ENCODE results near the gene AKNAD1. TPM values are rescaled to one million over a fixed set of nuclear protein-coding genes. Genes with fewer than 3 reads are reported as not detected.
A peak's percentile ranks its signal among the peaks of the same experiment; 100 is the strongest.

Gene AKNAD1
- polyA plus RNA-seq, 4 donors = 0.08 TPM; not detected in 3

DNA sequence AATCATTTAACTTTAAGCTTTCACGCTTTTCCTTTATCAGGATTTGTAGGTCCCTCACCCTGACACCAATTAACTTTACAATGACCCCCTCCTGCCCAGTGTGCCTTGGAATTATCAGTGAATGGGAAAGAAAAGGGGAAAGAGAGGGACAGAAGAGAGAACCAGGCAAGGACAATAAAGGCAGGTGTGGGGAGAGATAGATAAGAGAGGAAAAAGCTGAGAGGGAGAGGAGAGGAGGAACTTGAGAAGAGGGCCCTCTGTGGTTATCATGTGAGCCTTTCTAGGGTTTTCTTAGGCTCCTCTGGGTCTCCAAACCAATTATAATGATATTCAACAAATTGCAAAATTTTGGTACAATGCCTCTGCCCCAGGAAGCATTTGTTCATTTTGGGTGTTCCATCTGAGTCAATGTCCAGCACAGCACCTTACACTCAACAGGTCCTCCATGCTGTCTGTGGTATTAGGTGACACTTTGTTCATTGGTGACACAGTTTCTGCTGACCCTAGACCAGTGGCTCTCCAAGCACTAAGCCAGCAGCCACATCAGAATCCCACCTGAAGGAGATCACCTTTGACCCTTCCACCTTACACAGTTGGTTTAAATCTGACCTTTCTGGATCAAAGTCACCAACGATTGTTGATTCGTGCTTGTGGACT, 14.2 kb downstream of the AKNAD1 start:
- DNase-seq (ENCODE audit: low read depth in 4 of 4, low spot score in 3 of 4) = no peak

DNA sequence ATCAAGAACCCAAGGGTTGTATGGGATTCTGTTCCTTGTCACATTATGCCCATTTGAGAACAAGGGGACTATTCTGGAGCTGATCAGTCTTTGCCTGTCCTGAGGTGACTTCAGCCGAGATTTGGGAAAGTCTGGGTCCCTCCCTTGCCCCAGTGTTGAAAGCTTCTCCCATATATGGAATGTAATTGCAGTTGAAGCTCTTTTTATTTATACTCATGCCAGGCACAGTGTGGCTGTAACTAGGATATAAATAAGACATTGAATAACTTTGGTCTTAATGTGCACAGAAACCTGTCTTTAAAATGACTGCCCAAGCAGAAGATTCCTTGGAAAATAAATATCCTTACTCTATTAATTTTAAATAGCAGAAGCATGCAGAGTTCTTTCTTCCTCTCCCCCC, 15.2 kb downstream of the AKNAD1 start:
- DNase-seq (ENCODE audit: low read depth in 4 of 4, low spot score in 3 of 4) = no peak

GRCh38 chr1:108832929-108833328, 24.0 kb downstream of the AKNAD1 start:
- no peak for DNase-seq (ENCODE audit: low read depth in 4 of 4, low spot score in 3 of 4)

DNA sequence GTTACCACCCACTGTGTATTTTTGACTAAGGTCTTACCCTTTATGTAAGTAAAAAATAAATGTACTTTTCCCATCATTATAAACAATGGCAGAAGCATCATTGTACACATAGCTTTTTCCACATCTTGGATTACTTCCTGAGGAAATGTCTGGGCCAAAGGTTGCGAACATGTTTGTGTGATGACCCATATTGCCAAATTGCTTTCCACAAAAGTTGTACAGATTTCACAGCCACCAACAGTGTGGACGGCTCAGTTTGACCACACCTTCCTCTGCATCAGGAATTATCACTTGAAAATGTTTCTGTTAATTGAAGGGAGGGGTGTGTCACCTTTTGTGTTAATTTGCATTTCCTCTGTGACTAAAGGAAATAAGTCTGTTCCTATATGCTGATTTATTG, 25.7 kb downstream of the AKNAD1 start:
- no peak for DNase-seq (ENCODE audit: low read depth in 4 of 4, low spot score in 3 of 4)

DNA sequence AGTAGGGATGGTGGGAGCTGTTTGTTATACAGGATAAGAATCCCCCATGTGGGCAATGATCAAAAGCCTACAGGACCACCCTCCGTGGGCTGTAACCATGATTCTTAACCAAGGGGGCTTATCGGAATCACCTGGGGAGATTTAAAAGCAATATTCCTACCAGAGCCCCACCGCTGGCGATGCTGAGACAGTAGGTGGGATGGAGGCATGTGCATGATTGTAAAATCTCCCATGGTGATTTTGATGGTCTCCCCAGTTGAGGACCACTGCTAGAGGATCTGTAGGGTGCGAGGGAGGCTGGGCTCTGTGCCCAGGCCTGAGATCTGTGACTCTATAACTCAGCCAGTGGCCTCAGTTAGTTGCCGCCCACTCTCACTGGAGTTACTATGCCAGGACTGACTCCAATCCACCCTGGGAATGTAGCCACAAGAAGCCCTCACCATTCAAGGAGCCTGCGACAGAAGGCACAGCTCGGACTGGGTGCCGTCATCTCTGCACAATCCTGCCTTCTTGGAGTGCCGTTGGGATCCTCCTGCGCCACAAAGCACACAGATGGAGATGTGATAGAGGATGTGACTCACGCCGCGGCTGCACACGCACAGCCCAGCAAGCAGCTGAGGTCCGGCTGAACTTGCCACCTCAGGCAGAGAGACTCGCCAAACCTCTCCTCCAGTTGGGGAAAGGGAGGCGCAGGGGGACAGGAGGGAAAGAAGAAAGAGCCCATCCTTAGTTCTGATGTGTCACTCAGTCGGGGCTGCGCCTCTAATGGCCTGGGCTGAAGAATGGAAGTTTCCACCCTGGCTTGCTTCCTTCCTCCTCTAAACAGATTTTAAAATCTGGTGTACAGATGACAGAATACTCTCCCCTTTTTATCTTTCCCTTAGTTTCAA, 26.5 kb downstream of the AKNAD1 start:
- DNase-seq (ENCODE audit: low read depth in 4 of 4, low spot score in 3 of 4) = no peak

DNA sequence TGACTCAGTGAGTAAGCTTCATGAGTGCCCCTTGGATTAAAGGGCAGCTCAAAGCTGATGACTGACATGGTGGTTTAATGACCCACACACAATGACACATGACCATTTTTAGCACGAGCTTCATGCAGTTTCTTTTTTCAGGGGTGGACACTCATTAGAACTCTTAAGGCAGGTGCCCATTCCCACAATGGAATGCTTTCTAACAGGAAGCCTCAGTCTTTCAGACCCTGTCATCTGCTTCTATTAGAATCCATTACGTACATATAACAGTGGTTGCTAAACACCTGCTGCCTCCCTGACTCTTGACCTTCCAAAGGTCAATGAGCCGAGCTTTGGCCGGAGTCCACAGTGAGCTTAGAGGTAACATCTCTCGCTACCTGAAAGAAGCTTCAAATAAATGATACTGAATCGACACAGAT, 27.4 kb downstream of the AKNAD1 start:
- DNase-seq (ENCODE audit: low read depth in 4 of 4, low spot score in 3 of 4) = no peak

DNA sequence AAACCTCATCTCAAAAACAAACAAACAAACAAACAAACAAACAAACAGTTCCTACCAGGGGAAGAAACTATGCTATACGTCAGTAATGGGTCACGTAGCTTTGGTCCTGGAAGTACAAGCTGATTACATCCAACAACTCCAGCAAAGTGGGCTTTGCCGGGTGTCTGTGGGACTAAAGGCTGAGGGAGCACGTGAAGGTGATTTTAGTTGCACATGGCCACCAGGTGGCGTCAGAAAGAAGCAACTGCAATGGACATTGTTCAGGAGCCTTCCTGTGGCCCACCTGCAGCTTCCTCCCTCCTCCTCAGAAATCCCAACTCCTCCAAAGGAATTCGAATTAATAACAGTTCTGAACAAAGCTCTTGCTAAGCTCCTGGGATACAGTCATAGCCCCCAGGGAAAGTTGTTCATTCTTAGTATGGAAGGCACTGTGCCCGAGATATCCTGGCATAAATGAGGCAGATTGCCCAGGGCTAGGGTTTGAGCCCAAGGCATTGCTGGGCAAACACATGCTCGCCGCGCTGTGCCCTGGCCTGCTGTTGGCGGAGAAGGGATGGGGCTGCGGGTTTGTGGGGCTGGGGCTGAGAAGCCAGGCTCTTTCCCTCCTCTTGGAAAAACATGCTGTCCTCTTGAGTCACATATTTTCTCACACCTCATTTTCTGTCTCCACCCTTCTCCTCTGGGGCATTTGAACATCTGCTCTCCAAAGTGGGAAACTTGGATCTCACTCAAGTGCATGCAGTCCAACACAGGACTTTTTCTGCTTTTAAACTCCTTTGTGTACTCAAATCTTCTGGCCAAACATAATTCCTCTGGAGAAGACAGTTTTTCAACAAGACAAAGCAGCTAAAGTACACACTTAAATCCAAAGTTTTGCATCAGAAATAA, 28.6 kb downstream of the AKNAD1 start:
- DNase-seq (ENCODE audit: low read depth in 4 of 4, low spot score in 3 of 4) = peak; percentile 52 to 69 (median 60)

- DNase-seq (ENCODE audit: low read depth in 4 of 4, low spot score in 3 of 4) = no peak
Measured at GRCh38 chr1:108826081-108826635, 30.7 kb downstream of the AKNAD1 start.

GRCh38 chr1:108824051-108824450, 32.8 kb downstream of the AKNAD1 start:
- no peak for DNase-seq (ENCODE audit: low read depth in 4 of 4, low spot score in 3 of 4)

GRCh38 chr1:108823632-108824031, 33.3 kb downstream of the AKNAD1 start:
- no peak for DNase-seq (ENCODE audit: low read depth in 4 of 4, low spot score in 3 of 4)

GRCh38 chr1:108819878-108820277, 37.0 kb downstream of the AKNAD1 start:
- DNase-seq (ENCODE audit: low read depth in 4 of 4, low spot score in 3 of 4) = no peak

GRCh38 chr1:108817811-108818210, 39.1 kb downstream of the AKNAD1 start:
- no peak for DNase-seq (ENCODE audit: low read depth in 4 of 4, low spot score in 3 of 4)

GRCh38 chr1:108817016-108817415, 39.9 kb downstream of the AKNAD1 start:
- no peak for DNase-seq (ENCODE audit: low read depth in 4 of 4, low spot score in 3 of 4)

DNA sequence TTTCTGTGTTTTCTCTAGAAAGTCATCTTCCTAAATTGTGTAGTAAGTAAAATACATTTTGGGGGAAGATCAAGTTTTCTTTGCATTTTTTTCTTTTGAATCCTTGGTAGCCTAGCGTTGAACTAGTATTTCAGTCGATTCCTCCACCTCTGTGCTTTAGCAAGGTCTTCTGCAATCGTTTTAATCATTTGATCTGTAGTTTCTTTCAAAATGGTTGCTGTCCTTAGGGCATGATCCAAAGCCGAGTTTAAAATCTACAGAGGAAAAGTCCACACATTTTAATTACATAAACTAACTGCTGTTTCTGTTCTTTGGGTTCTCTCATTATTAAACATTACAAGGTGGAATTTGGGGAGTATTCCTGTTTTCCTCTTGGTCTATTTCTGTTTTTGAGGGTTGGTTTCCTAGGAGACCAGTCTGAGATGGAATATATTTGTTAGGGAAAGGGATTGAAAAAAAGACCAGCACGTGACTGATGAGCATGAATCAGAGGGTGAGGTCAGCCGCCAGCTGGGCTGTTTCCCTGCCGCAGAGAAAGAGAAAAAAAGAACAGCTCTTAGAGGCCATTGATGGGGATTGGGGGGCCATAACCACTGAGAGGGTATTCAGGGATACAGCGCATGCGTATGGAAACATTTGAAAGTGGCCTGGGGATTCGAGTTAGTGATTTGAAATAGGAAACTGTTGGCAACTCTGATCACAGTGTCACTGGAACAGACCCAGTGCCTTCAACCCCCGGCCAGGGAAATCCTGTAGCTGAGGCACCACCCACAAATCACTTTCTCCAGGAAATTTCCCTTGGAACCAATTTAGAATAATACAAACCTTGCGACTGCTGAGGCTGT, 40.6 kb downstream of the AKNAD1 start:
- DNase-seq (ENCODE audit: low read depth in 4 of 4, low spot score in 3 of 4) = peak; percentile 44 to 68 (median 61)

DNA sequence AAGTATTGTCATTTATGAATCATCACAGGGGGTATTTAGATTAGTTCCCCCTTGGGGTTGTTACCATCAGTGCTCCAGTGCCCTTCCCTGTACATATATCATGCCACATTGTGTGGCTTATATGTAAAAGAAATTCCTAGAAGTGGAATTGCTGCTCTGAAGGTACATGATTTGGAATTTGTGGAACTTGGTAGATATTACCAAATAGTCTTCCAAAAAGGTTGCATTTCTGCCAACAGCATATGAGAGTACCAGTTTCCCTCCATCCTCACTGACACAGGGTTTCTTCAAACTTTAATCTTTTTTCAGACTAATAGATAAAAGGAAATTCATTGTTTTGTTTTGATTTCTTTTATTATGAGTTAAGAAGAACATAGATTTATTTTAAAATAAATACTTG, 41.3 kb downstream of the AKNAD1 start:
- no peak for DNase-seq (ENCODE audit: low read depth in 4 of 4, low spot score in 3 of 4)

DNA sequence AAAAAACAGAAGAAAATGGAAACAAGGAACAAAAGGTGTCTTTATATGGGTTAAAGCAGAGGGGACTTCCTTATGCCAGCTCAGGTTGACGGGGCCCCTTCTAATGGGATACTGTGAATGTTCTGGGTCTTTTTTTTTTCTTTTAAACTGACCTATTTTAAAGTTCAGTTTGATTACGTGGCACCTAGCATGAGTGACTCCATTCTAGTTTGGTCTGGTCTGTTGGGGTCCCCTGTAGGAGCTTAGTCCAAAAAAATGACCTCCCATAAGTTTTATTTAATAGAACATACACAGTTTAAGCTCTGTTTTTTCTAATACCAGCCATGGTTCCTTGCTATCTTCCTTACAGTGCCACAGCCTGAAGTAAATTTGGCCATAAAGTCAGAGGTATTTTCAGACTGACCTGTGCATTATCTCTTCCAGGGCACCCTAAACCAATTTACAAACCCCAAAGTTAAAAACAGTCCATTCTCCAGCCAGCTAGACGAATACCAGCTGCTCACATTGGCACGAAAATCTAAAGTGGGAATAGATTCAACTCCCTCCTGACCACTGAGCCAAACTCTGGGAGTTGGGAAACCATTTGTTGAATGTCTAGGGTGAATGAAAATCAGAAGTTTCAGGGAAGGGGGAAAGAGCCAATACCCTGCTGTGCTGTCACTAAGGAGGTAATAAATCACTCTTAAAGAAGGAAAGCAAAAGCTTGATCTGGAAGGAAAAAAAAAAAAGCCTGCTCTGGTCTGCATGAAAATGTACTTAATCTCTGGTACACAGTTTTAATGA, 42.4 kb downstream of the AKNAD1 start:
- DNase-seq (ENCODE audit: low read depth in 4 of 4, low spot score in 3 of 4) = peak in 1 of 4 donors; percentile 7

DNA sequence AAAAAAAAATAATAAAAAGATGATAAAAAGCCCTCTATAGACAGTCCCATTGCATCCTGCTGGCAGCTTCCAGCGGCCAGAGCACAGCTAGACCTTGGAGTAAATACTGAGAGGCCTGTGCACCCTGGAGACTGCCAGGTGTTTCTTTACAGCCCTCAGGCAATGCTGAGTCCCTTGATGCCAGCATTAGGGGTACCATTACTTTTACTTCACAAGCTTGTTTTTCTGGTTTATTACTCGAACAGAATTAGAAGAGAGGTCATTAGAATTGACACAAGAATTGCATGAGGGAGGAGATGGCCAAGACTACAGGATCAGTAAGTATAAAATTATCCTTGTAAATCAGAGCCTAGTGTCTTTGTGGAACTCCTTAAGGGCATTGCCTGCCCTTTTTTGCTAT, 43.6 kb downstream of the AKNAD1 start:
- no peak for DNase-seq (ENCODE audit: low read depth in 4 of 4, low spot score in 3 of 4)

DNA sequence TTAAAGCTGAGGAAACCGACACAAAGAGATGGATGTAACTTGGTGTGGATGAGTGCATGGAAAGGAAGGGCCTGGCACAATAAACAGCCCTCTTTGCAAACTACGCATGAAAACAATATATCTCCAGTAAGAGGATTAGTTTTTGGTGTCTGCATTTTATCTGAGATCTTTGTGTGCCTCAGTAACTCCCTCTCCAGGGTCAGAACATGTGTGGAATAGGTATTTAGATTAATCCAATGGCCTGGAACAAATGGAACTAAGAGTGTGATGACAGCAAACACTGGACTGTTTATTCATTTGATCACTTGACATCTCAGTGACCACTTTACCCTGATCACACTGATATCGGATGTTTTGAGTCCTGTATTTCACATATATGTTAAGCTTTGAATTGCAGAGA, 45.3 kb downstream of the AKNAD1 start:
- DNase-seq (ENCODE audit: low read depth in 4 of 4, low spot score in 3 of 4) = no peak

GRCh38 chr1:108808438-108808837, 48.5 kb downstream of the AKNAD1 start:
- DNase-seq (ENCODE audit: low read depth in 4 of 4, low spot score in 3 of 4) = no peak

Measured in right renal pelvis (tissue), 4 donors.